Thyroid gland (tissue), 4 donors: Measurements from ENCODE around the gene CNTN5.

Experiments used
- CTCF ChIP-seq, 6 experiments: fragments of 200-600 bp in 3 of 6; fragments of 450-650 bp in 3 of 6; sonication (generic) in 3 of 6; IDR thresholded peaks; one replicate each; pipeline ENCODE4 v1.5.1; 2016 to 2019; ENCODE audit warnings: antibody characterized with exemption in 6 of 6, mild to moderate bottlenecking in 2 of 6, inconsistent platforms in 1 of 6, moderate library complexity in 1 of 6
- POLR2A ChIP-seq, 2 donors: fragments of 450-650 bp; IDR thresholded peaks; one replicate each; pipeline ENCODE4 v1.6.1; 2017; ENCODE audit warnings: antibody characterized with exemption in 2 of 2, mild to moderate bottlenecking in 2 of 2, moderate library complexity in 1 of 2

- no peak for TF ChIP-seq CTCF (IDR thresholded peaks at IDR 0.05)
- no peak for TF ChIP-seq POLR2A (IDR thresholded peaks at IDR 0.05)
Measured at GRCh38 chr11:100354736-100355135, 1334.0 kb downstream of the CNTN5 start.
